Measurements from ENCODE around the gene SFMBT2. TPM values are rescaled to one million over a fixed set of nuclear protein-coding genes. Genes with fewer than 3 reads are reported as not detected.

Gene SFMBT2
- total RNA-seq, 1 experiment from 2014 or later: 1.3 TPM

DNA sequence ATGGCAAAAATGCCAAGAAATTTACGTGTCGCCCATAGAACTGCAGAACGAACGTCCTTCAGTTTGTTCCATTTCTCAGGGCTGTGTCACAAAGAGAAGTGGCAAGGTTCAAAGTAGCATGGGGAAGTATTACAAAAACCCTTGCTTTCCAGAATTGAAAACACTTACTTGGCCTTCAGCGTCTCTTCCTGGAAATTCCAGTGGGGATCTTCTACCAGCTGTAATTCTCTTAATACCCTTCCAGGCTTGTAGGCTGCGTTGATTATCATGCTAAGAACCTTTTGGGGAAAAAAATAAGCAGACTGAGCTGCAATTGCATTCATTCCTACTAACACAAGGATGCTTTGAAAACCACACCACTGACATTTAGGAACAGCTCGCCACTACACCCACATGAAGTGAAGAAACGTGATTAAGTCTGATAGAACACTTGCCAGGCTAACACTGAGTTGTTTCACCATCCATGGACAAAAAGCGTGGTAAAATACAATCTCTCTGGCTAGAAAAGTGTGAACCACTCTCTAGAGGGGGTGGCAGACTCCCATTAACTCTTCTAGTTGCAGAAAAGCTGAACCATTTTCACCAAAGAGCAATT is 222.3 kb downstream of the SFMBT2 start:
- H3K4me3 ChIP-seq (ENCODE audit: low read depth in 2 of 2, low read length in 2 of 2): no peak overlapping the region
- H3K27me3 ChIP-seq (ENCODE audit: control insufficient read depth, insufficient read depth, low read length): no peaks in the 10 kb centered on the region
- ChIA-PET POLR2A (no interaction called here), CTCF (no interaction called here)
- no peaks in the 10 kb centered on the region for H3K4me1 ChIP-seq (ENCODE audit: control insufficient read depth, insufficient read depth, low read length)
- no peak overlapping the region for H3K27ac ChIP-seq (ENCODE audit: low read length)
- ATAC-seq: no peak
- DNase-seq (ENCODE audit: low read depth, low spot score): no peak
- in situ Hi-C loops (cut with HindIII; ENCODE audit: low pct_unique_long_range_greater_than_20kb, low sequenced_read_pairs) (no loop called here), intact Hi-C loops (cut with micrococcal nuclease; ENCODE audit: unreplicated experiment) (no loop called here)
- no TSS peak for BruUV-seq (replicated peaks)
- TF ChIP-seq REST (IDR thresholded peaks at IDR 0.05; ENCODE audit: insufficient read depth in 1 of 2, low read depth in 2 of 2, low read length in 1 of 2) (no peak), SIN3A (IDR thresholded peaks at IDR 0.05; ENCODE audit: borderline replicate concordance, insufficient read depth, low read depth, low read length) (no peak)
- TF ChIP-seq, protein P1, sequence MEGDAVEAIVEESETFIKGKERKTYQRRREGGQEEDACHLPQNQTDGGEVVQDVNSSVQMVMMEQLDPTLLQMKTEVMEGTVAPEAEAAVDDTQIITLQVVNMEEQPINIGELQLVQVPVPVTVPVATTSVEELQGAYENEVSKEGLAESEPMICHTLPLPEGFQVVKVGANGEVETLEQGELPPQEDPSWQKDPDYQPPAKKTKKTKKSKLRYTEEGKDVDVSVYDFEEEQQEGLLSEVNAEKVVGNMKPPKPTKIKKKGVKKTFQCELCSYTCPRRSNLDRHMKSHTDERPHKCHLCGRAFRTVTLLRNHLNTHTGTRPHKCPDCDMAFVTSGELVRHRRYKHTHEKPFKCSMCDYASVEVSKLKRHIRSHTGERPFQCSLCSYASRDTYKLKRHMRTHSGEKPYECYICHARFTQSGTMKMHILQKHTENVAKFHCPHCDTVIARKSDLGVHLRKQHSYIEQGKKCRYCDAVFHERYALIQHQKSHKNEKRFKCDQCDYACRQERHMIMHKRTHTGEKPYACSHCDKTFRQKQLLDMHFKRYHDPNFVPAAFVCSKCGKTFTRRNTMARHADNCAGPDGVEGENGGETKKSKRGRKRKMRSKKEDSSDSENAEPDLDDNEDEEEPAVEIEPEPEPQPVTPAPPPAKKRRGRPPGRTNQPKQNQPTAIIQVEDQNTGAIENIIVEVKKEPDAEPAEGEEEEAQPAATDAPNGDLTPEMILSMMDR (IDR thresholded peaks at IDR 0.05): no peak
- no peaks in the 10 kb centered on the region for H3K9me3 ChIP-seq (ENCODE audit: control insufficient read depth, insufficient read depth, low read depth, low read length)
- H3K36me3 ChIP-seq (ENCODE audit: control insufficient read depth, insufficient read depth, low read length): no peaks in the 10 kb centered on the region

DNA sequence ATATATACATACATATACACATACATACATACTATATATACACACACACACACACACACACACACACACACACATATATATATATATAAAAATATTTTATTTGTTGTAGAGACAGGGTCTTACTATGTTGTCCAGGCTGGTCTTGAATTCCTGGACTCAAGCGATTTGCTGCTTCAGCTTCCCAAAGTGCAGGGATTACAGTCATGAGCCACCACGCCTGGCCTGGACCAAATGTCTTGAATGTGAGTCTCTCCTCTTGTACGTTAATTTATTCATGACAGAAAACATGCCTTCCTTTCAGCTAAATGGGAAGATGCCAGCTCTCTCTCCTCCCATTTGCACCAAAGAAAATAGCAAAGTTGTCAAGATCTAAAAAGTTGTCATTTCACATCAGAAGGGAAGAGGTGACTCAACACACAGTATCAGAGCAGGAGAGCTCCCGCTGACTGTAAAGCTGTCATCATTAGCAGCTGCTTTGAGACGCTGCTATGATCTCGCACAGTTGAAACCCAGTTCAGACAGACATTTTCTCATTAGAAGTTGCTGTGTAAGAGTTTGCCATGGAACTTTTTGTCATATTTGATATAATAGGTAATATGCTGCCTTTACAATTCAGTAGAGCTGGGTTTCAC is 224.3 kb downstream of the SFMBT2 start:
- no peaks in the 10 kb centered on the region for H3K9me3 ChIP-seq (ENCODE audit: control insufficient read depth, insufficient read depth, low read depth, low read length)
- no peaks in the 10 kb centered on the region for H3K27me3 ChIP-seq (ENCODE audit: control insufficient read depth, insufficient read depth, low read length)
- no peaks in the 10 kb centered on the region for H3K36me3 ChIP-seq (ENCODE audit: control insufficient read depth, insufficient read depth, low read length)
- H3K4me1 ChIP-seq (ENCODE audit: control insufficient read depth, insufficient read depth, low read length): no peaks in the 10 kb centered on the region
- no peak overlapping the region for H3K4me3 ChIP-seq (ENCODE audit: low read depth in 2 of 2, low read length in 2 of 2)
- no peak overlapping the region for H3K27ac ChIP-seq (ENCODE audit: low read length)
- POLR2A ChIA-PET: no interaction called here
- intact Hi-C loops (cut with micrococcal nuclease; ENCODE audit: unreplicated experiment) (no loop called here), in situ Hi-C loops (cut with HindIII; ENCODE audit: low pct_unique_long_range_greater_than_20kb, low sequenced_read_pairs) (no loop called here)
- no peak for TF ChIP-seq REST (IDR thresholded peaks at IDR 0.05; ENCODE audit: insufficient read depth in 1 of 2, low read depth in 2 of 2, low read length in 1 of 2)
- TF ChIP-seq TCF7L2 (IDR thresholded peaks at IDR 0.05; ENCODE audit: low read depth, low read length): no peak
- TF ChIP-seq POLR2AphosphoS5 (IDR thresholded peaks at IDR 0.05; ENCODE audit: low read depth, low read length): no peak
- TF ChIP-seq SIN3A (IDR thresholded peaks at IDR 0.05; ENCODE audit: borderline replicate concordance, insufficient read depth, low read depth, low read length): no peak
- TF ChIP-seq, protein P1 (IDR thresholded peaks at IDR 0.05): no peak
- CTCF ChIA-PET: no interaction called here
- no TSS peak for BruUV-seq (replicated peaks)
- DNase-seq (ENCODE audit: low read depth, low spot score) (no peak), ATAC-seq (no peak)

Data from Panc1 (cell line).